Breast epithelium (tissue), 3 donors: ENCODE results near the gene TLE2. TPM values are rescaled to one million over a fixed set of nuclear protein-coding genes. Genes with fewer than 3 reads are reported as not detected.

Experiments used
- total RNA-seq, 3 donors: library from RNA; depleted of rRNA; stranded (reverse); fragments of >200 nt; gene quantifications; one replicate each; pipeline ENCODE4 v1.1.0, GENCODE V29; 2016

TLE2 gene
- total RNA-seq, 3 donors from 2014 or later: 25.3 to 65.6 (median 35.1) TPM

Other genes starting within 250 kb of the TLE2 start
- 10 to 100 TPM; 40.3 to 45.2 (median 42.1) TPM for gene SGTA, start 246.0 kb downstream of the TLE2 start, total RNA-seq
- 10 to 100 TPM; 26.2 to 40.0 (median 39.1) TPM for gene THOP1, start 243.8 kb downstream of the TLE2 start, total RNA-seq
- gene ZNF554, start 209.4 kb downstream of the TLE2 start, total RNA-seq: 10 to 100 TPM in 1 of 3 donors, 1 to 10 TPM in 2; 2.1 to 10.4 (median 7.5) TPM
- gene ZNF555, start 187.8 kb downstream of the TLE2 start, total RNA-seq: 10 to 100 TPM in 1 of 3 donors, 1 to 10 TPM in 2; 4.6 to 10.7 (median 7.5) TPM
- gene ZNF556, start 161.9 kb downstream of the TLE2 start, total RNA-seq: under 1 TPM in 2 of 3 donors, not detected in 1; 0.15 to 0.33 TPM
- 1 to 10 TPM; 2.7 to 9.2 (median 6.9) TPM for gene ZNF57, start 128.4 kb downstream of the TLE2 start, total RNA-seq
- gene ZNF77, start 84.3 kb downstream of the TLE2 start, total RNA-seq: 1 to 10 TPM; 2.2 to 5.1 (median 4.9) TPM
- 1 to 10 TPM; 1.6 to 4.3 (median 3.2) TPM for gene TLE6, start 51.7 kb downstream of the TLE2 start, total RNA-seq
- gene TLE5, start 33.2 kb upstream of the TLE2 start, total RNA-seq: 100 to 1,000 TPM; 329 to 407 (median 397) TPM
- 10 to 100 TPM; 40.5 to 52.0 (median 42.3) TPM for gene GNA11, start 65.1 kb upstream of the TLE2 start, total RNA-seq
- 10 to 100 TPM in 1 of 3 donors, 1 to 10 TPM in 2; 7.8 to 16.2 (median 8.5) TPM for gene GNA15, start 106.8 kb upstream of the TLE2 start, total RNA-seq
- gene S1PR4, start 149.5 kb upstream of the TLE2 start, total RNA-seq: 1 to 10 TPM in 2 of 3 donors, not detected in 1; 1.3 to 1.9 TPM
- 10 to 100 TPM; 21.1 to 34.7 (median 25.3) TPM for gene NCLN, start 156.7 kb upstream of the TLE2 start, total RNA-seq
- under 1 TPM in 2 of 3 donors, not detected in 1; 0.33 to 0.59 TPM for gene CELF5, start 195.4 kb upstream of the TLE2 start, total RNA-seq